A673 (cell line): ENCODE measurements around the gene PCBP2. TPM values are rescaled to one million over a fixed set of nuclear protein-coding genes. Genes with fewer than 3 reads are reported as not detected.

Source experiments
- BruUV-seq: library from RNA; stranded (reverse); fragments of 400-500 nt; replicated peaks from 2 replicates; lab custom pipeline; 2021; lab: Mats Ljungman, UMichigan
- CTCF ChIA-PET: fragments of 300-600 bp; sonication (Branson Sonifier 250); formaldehyde crosslinking; loops from one replicate; lab custom pipeline; 2022; ENCODE audit warnings: antibody characterized with exemption; lab: Charles Lee
- POLR2A ChIA-PET: fragments of 300-600 bp; sonication (Branson Sonifier 250); formaldehyde crosslinking; loops from one replicate; lab custom pipeline; 2022; ENCODE audit warnings: antibody characterized with exemption; ENCODE audit not compliant: low non-redundant PET; lab: Charles Lee
- DNase-seq: peaks from one replicate; pipeline ENCODE4 v3.0.0-alpha.2; 2015; ENCODE audit warnings: low spot score
- H3K27ac ChIP-seq: fragments of 200-600 bp; sonication (generic); 2 replicates; pipeline ENCODE4 v1.5.1; 2016; ENCODE audit warnings: mixed run types, low read depth, mild to moderate bottlenecking, mixed read lengths, antibody characterized with exemption, low read length; ENCODE audit not compliant: poor library complexity, severe bottlenecking
- H3K27me3 ChIP-seq: fragments of 200-600 bp; sonication (generic); replicated peaks from 2 replicates; pipeline ENCODE4 v1.6.1; 2017; ENCODE audit warnings: mixed run types, low read depth, mild to moderate bottlenecking, mixed read lengths, antibody characterized with exemption, low read length; ENCODE audit not compliant: insufficient read depth, poor library complexity
- H3K36me3 ChIP-seq: fragments of 200-600 bp; sonication (generic); 2 replicates; pipeline ENCODE4 v1.6.1; 2016; ENCODE audit warnings: mixed run types, mild to moderate bottlenecking, mixed read lengths, antibody characterized with exemption, low read length; ENCODE audit not compliant: insufficient read depth, poor library complexity, severe bottlenecking
- H3K4me1 ChIP-seq: fragments of 200-600 bp; sonication (generic); 2 replicates; pipeline ENCODE4 v1.6.1; 2017; ENCODE audit warnings: mixed run types, mild to moderate bottlenecking, mixed read lengths, antibody characterized with exemption, low read length; ENCODE audit not compliant: insufficient read depth, poor library complexity, severe bottlenecking
- H3K4me3 ChIP-seq: fragments of 200-600 bp; sonication (generic); 2 replicates; pipeline ENCODE4 v1.5.1; 2016; ENCODE audit warnings: low read depth, mixed run types, mild to moderate bottlenecking, mixed read lengths, low read length; ENCODE audit not compliant: poor library complexity, severe bottlenecking
- H3K9me3 ChIP-seq: fragments of 200-600 bp; sonication (generic); 2 replicates; pipeline ENCODE4 v1.6.1; 2016; ENCODE audit warnings: mixed run types, low read depth, mild to moderate bottlenecking, mixed read lengths, antibody characterized with exemption, low read length; ENCODE audit not compliant: poor library complexity, severe bottlenecking
- CTCF ChIP-seq: fragments of 300-800, 200-600 bp; sonication (generic); conservative IDR thresholded peaks from 2 replicates; pipeline ENCODE4 v1.5.1; 2017; ENCODE audit warnings: low read depth, mild to moderate bottlenecking, antibody characterized with exemption, low read length, moderate library complexity, mixed read lengths
- EZH2 ChIP-seq: fragments of 200-600 bp; sonication (generic); IDR thresholded peaks from 2 replicates; pipeline ENCODE4 v1.6.1; 2017; ENCODE audit warnings: borderline replicate concordance, low read depth, mild to moderate bottlenecking, mixed read lengths, antibody characterized with exemption, low read length; ENCODE audit not compliant: poor library complexity, severe bottlenecking
- intact Hi-C: fragments of 100-400 bp; cut with micrococcal nuclease; formaldehyde crosslinking; loops from one replicate; pipeline ENCODE4 v1.10.0; 2022; ENCODE audit not compliant: unreplicated experiment
- total RNA-seq: library from RNA; stranded (reverse); gene quantifications from 2 replicates; pipeline ENCODE4 v1.2.3, GENCODE V29; 2021

PCBP2 gene
- total RNA-seq, 1 experiment from 2014 or later: 1,215 TPM

DNA sequence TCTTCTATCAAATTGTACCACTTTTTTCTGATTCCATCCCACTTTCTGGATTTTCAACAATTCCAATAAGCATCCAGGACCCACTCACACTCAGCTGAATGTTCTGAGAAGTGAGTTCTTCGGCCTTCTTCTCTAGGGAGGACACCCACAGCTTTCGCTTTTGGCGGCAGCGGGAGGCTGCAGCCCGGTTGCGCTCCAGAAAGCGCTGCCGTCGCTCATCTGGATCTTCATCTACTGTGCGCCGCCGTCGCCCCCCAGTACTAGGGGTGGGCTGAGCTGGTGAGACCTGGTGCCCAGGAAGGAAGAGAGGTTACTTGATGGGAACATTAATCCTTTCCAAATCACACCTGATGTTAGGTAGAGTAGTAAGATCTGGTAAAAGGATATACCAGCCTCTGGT, 72.6 kb downstream of the PCBP2 start:
- H3K27ac ChIP-seq: no peak overlapping the region
- H3K4me3 ChIP-seq: no peak overlapping the region
- no peak for DNase-seq
- H3K27me3 ChIP-seq: no peaks in the 10 kb centered on the region
- no peak for TF ChIP-seq CTCF
- no peak for TF ChIP-seq EZH2
- intact Hi-C loops: no loop called here
- no peaks in the 10 kb centered on the region for H3K4me1 ChIP-seq
- H3K36me3 ChIP-seq: peaks cover 35% of the 10 kb centered on the region
- ChIA-PET POLR2A (no interaction called here), CTCF (no interaction called here)
- H3K9me3 ChIP-seq: no peaks in the 10 kb centered on the region
- no TSS peak for BruUV-seq

GRCh38 chr12:53530061-53530460, 78.2 kb downstream of the PCBP2 start:
- Histone ChIP-seq H3K4me1 (no peaks in the 10 kb centered on the region), H3K27me3 (no peaks in the 10 kb centered on the region), H3K36me3 (peaks cover 43% of the 10 kb centered on the region), H3K4me3 (no peak overlapping the region), H3K9me3 (no peaks in the 10 kb centered on the region), H3K27ac (no peak overlapping the region)
- ChIA-PET CTCF (no interaction called here), POLR2A (no interaction called here)
- intact Hi-C loops: no loop called here
- TF ChIP-seq CTCF: no peak
- TF ChIP-seq EZH2: no peak
- DNase-seq: no peak
- no TSS peak for BruUV-seq

Other genes with a start within 250 kb of the PCBP2 start
- 0.43 TPM in 1 of 2 replicates, not detected in the other for gene ITGB7, start 244.9 kb upstream of the PCBP2 start, total RNA-seq
- gene RARG, start 219.9 kb upstream of the PCBP2 start, total RNA-seq: 14.0 and 20.3 TPM in 2 replicates
- gene ESPL1, start 183.8 kb upstream of the PCBP2 start, total RNA-seq: 99.1 and 105 TPM in 2 replicates
- gene PFDN5, start 156.6 kb upstream of the PCBP2 start, total RNA-seq: 268 and 288 TPM in 2 replicates
- gene MYG1, start 152.4 kb upstream of the PCBP2 start, total RNA-seq: 102 and 111 TPM in 2 replicates
- 94.2 and 104 TPM in 2 replicates for gene AAAS, start 130.5 kb upstream of the PCBP2 start, total RNA-seq
- gene SP7, start 115.7 kb upstream of the PCBP2 start, total RNA-seq: not detected in 2 replicates
- gene SP1, start 71.9 kb upstream of the PCBP2 start, total RNA-seq: 78.4 and 80.9 TPM in 2 replicates
- not detected in 2 replicates for gene AMHR2, start 28.2 kb upstream of the PCBP2 start, total RNA-seq
- gene PRR13, start 10.4 kb upstream of the PCBP2 start, total RNA-seq: 155 and 180 TPM in 2 replicates
- gene MAP3K12, start 47.4 kb downstream of the PCBP2 start, total RNA-seq: 11.6 and 15.9 TPM in 2 replicates
- 62.4 and 70.9 TPM in 2 replicates for gene TARBP2, start 49.2 kb downstream of the PCBP2 start, total RNA-seq
- not detected in 2 replicates for gene NPFF, start 55.4 kb downstream of the PCBP2 start, total RNA-seq
- 38.8 and 44.3 TPM in 2 replicates for gene ATF7, start 174.3 kb downstream of the PCBP2 start, total RNA-seq
- gene ATP5MC2, start 224.0 kb downstream of the PCBP2 start, total RNA-seq: 447 and 450 TPM in 2 replicates